B cell (primary cell): ENCODE data around the gene DPRX. TPM values are rescaled to one million over a fixed set of nuclear protein-coding genes. Genes with fewer than 3 reads are reported as not detected.

Source experiments
- ATAC-seq: fragments of 200-7000 bp; cut with Tn5 transposase; one replicate; pipeline ENCODE4 v1.10.0; 2021; ENCODE audit warnings: low read depth, mild to moderate bottlenecking, moderate number of reproducible peaks, moderate library complexity
- CTCF ChIA-PET: fragments of 350-600 bp; sonication (Branson Sonifier 250); formaldehyde crosslinking; loops from one replicate; lab custom pipeline; 2021; ENCODE audit warnings: antibody characterized with exemption, inconsistent platforms; lab: Charles Lee
- POLR2A ChIA-PET: fragments of 350-600 bp; sonication (Branson Sonifier 250); formaldehyde crosslinking; loops from one replicate; lab custom pipeline; 2021; ENCODE audit warnings: antibody characterized with exemption; lab: Charles Lee
- DNase-seq: peaks from one replicate; pipeline ENCODE4 v3.0.0; 2013
- H2AFZ ChIP-seq: 2 replicates; pipeline ENCODE4 v1.6.1; 2012; ENCODE audit warnings: mild to moderate bottlenecking, low read depth, low read length; ENCODE audit not compliant: insufficient read depth, poor library complexity, severe bottlenecking
- H3K27ac ChIP-seq, 2 donors: 1 replicate in 1 of 2; 2 replicates in 1 of 2; pipeline ENCODE4 v1.5.1; 2012 to 2013; ENCODE audit warnings: low read length in 2 of 2, mild to moderate bottlenecking in 2 of 2, moderate library complexity in 1 of 2
- H3K27me3 ChIP-seq, 4 experiments: fragments of 200-600 bp in 1 of 4; sonication (generic) in 1 of 4; replicated peaks in 1 of 4; 1 replicate in 2 of 4; 2 replicates in 2 of 4; pipeline versions ENCODE4 v1.6.1 to v1.7.0; 2013 to 2016; ENCODE audit warnings: low read length in 3 of 4, mild to moderate bottlenecking in 2 of 4, mixed read lengths in 1 of 4, moderate library complexity in 1 of 4; ENCODE audit not compliant: insufficient read depth in 4 of 4, control insufficient read depth in 3 of 4; ENCODE audit errors: control extremely low read depth in 1 of 4
- H3K36me3 ChIP-seq, 2 experiments: replicated peaks in 1 of 2; 1 replicate in 1 of 2; 2 replicates in 1 of 2; pipeline versions ENCODE4 v1.6.1 to v1.7.1; 2013; ENCODE audit warnings: low read length in 1 of 2; ENCODE audit not compliant: insufficient read depth in 2 of 2, control insufficient read depth in 1 of 2; ENCODE audit errors: control extremely low read depth in 1 of 2, extremely low read depth in 1 of 2
- H3K4me1 ChIP-seq, 2 donors: fragments of 200-600 bp in 1 of 2; sonication (generic) in 1 of 2; 1 replicate in 1 of 2; 2 replicates in 1 of 2; pipeline versions ENCODE4 v1.5.1 to v1.6.1; 2013 to 2017; ENCODE audit warnings: low read length in 2 of 2; ENCODE audit not compliant: control insufficient read depth in 2 of 2, insufficient read depth in 2 of 2
- H3K4me2 ChIP-seq: replicated peaks from 2 replicates; pipeline ENCODE3; 2012; ENCODE audit warnings: mild to moderate bottlenecking, low read depth, low read length; ENCODE audit not compliant: poor library complexity, severe bottlenecking
- H3K4me3 ChIP-seq, 5 experiments: fragments of 200-600 bp in 1 of 5; sonication (generic) in 1 of 5; 1 replicate in 3 of 5; 2 replicates in 2 of 5; pipeline versions ENCODE4 v1.5.1 to v1.7.0; 2011 to 2016; ENCODE audit warnings: low read length in 4 of 5, mild to moderate bottlenecking in 4 of 5, low read depth in 2 of 5, control low read depth in 1 of 5, moderate library complexity in 1 of 5; ENCODE audit not compliant: insufficient read depth in 1 of 5; ENCODE audit errors: control extremely low read depth in 1 of 5, extremely low read depth in 1 of 5
- H3K79me2 ChIP-seq: fragments of 200-600 bp; sonication (generic); one replicate; pipeline ENCODE4 v1.6.0; 2016; ENCODE audit warnings: low read length; ENCODE audit not compliant: control insufficient read depth, insufficient read depth
- H3K9ac ChIP-seq: fragments of 200-600 bp; sonication (generic); 2 replicates; pipeline ENCODE4 v1.6.1; 2017; ENCODE audit warnings: mild to moderate bottlenecking, low read length, moderate library complexity
- H3K9me3 ChIP-seq, 3 donors: one replicate each; pipeline versions ENCODE4 v1.6.1 to v1.7.1; 2013; ENCODE audit warnings: low read length in 2 of 3; ENCODE audit not compliant: control insufficient read depth in 2 of 3, insufficient read depth in 1 of 3; ENCODE audit errors: control extremely low read depth in 1 of 3
- H4K20me1 ChIP-seq: 2 replicates; pipeline ENCODE4 v1.6.0; 2012; ENCODE audit warnings: mild to moderate bottlenecking, low read length; ENCODE audit not compliant: insufficient read depth, control insufficient read depth, poor library complexity, severe bottlenecking
- H3K27ac Mint-ChIP-seq: one replicate; pipeline ENCODE4 v1.8.0; 2021; ENCODE audit warnings: mixed read lengths
- H3K27me3 Mint-ChIP-seq: one replicate; pipeline ENCODE4 v1.8.0; 2021; ENCODE audit warnings: mixed read lengths
- H3K4me1 Mint-ChIP-seq: one replicate; pipeline ENCODE4 v1.8.0; 2021; ENCODE audit warnings: mixed read lengths
- H3K4me3 Mint-ChIP-seq: one replicate; pipeline ENCODE4 v1.8.0; 2021; ENCODE audit warnings: mixed read lengths
- H3K9me3 Mint-ChIP-seq: one replicate; pipeline ENCODE4 v1.8.0; 2022; ENCODE audit warnings: mixed read lengths; ENCODE audit not compliant: insufficient read depth
- EZH2 ChIP-seq: IDR thresholded peaks from 2 replicates; pipeline ENCODE4 v1.6.1; 2012; ENCODE audit warnings: borderline replicate concordance, low read depth, mild to moderate bottlenecking, moderate library complexity, low read length; ENCODE audit not compliant: insufficient read depth, poor library complexity, severe bottlenecking
- WGBS: methylation state at CpG from one replicate; pipeline ENCODE4 v1.1.5; 2013; ENCODE audit warnings: missing lambda C conversion rate; ENCODE audit not compliant: insufficient coverage; 5-methylcytosine and 5-hydroxymethylcytosine counted together
- intact Hi-C: fragments of 100-400 bp; cut with micrococcal nuclease; formaldehyde crosslinking; loops from one replicate; pipeline ENCODE4 v1.10.0; 2022
- polyA plus RNA-seq: library from polyadenylated mRNA; depleted of rRNA; stranded (reverse); fragments of >200 nt; gene quantifications from 2 replicates; pipeline ENCODE4 v1.2.3, GENCODE V29; 2012
- total RNA-seq, 2 donors: library from RNA; stranded (reverse); fragments of 120-200 nt in 1 of 2; gene quantifications; 1 replicate in 1 of 2; 2 replicates in 1 of 2; pipeline versions ENCODE4 v1.2.3 to v1.2.4, GENCODE V29; 2013 to 2022
- TF ChIP-seq, protein P1 (sequence below): fragments of 200-600 bp; IDR thresholded peaks from one replicate; pipeline ENCODE4 v1.8.0; 2022; ENCODE audit warnings: antibody characterized with exemption, mild to moderate bottlenecking

The DPRX gene
- total and polyA plus RNA-seq, 2 donors (not counting 1 experiment from before 2014, with no cell fraction given), result not detected

DNA sequence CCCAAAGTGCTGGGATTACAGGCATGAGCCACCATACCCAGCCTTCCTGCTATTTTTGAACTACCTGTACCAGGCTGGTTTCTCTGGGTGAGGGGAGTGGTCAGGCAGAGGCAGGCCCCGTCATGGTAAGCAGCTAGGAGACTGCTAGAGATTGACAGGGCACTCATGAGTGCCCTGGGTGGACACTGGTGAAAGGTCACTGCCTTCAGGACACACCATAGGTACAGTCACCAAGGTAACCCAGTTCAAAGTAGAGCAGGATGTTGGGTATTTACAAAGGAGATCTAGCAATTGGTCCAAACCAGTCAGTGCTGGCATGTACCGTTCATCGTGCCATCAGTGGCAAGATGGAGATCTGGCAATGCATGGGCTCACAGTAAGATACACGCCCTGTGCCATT, 25.5 kb downstream of the DPRX start:
- peaks cover 7% of the 10 kb centered on the region for H3K9me3 Mint-ChIP-seq
- DNase-seq, result no peak
- H3K4me2 ChIP-seq, result no peak overlapping the region

DNA sequence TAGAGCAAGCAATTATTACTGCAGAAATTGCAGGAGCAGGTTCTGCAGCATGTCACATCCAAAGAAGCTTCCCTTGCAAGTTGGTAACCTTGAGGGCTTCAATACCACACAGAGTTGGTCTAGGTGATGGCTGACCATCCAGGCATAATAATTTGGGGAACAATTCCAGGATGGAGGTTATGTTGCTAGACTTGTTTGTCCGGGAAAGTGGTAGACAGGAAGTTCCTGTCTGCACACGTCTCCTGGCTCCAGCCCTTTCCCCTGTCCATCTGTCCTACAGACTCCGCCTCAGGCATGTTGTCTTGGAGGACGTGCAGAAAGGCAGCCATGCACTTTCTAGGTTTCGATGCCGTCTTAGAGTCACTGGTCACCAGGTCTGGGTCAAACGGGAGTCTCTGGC, 26.0 kb downstream of the DPRX start:
- no peak overlapping the region for H3K27ac ChIP-seq
- ATAC-seq (no peak), DNase-seq (no peak)
- H3K4me3 ChIP-seq, result no peak overlapping the region
- H4K20me1 ChIP-seq, result no peaks in the 10 kb centered on the region
- intact Hi-C loops, result no loop called here
- no peak overlapping the region for H3K4me2 ChIP-seq
- CTCF ChIA-PET, result no interaction called here
- 98% methylated on average over 6 of the region's 7 CpGs for WGBS
- H3K36me3 ChIP-seq, result no peaks in the 10 kb centered on the region
- H3K9ac ChIP-seq, result no peak overlapping the region
- H3K27me3 Mint-ChIP-seq, result no peaks in the 10 kb centered on the region
- H3K9me3 Mint-ChIP-seq, result peaks cover 7% of the 10 kb centered on the region
- no peak overlapping the region for H2AFZ ChIP-seq
- no peak overlapping the region for H3K27ac Mint-ChIP-seq
- POLR2A ChIA-PET, result no interaction called here
- H3K79me2 ChIP-seq, result no peaks in the 10 kb centered on the region
- peaks cover 0 to 34% (median 3%) of the 10 kb centered on the region in 3 donors for H3K9me3 ChIP-seq
- H3K4me1 Mint-ChIP-seq, result no peaks in the 10 kb centered on the region
- H3K27me3 ChIP-seq, result no peaks in the 10 kb centered on the region
- no peak overlapping the region for H3K4me3 Mint-ChIP-seq
- TF ChIP-seq, protein P1, sequence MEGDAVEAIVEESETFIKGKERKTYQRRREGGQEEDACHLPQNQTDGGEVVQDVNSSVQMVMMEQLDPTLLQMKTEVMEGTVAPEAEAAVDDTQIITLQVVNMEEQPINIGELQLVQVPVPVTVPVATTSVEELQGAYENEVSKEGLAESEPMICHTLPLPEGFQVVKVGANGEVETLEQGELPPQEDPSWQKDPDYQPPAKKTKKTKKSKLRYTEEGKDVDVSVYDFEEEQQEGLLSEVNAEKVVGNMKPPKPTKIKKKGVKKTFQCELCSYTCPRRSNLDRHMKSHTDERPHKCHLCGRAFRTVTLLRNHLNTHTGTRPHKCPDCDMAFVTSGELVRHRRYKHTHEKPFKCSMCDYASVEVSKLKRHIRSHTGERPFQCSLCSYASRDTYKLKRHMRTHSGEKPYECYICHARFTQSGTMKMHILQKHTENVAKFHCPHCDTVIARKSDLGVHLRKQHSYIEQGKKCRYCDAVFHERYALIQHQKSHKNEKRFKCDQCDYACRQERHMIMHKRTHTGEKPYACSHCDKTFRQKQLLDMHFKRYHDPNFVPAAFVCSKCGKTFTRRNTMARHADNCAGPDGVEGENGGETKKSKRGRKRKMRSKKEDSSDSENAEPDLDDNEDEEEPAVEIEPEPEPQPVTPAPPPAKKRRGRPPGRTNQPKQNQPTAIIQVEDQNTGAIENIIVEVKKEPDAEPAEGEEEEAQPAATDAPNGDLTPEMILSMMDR, result no peak
- TF ChIP-seq EZH2, result no peak
- no peaks in the 10 kb centered on the region for H3K4me1 ChIP-seq

More for the DNA sequence above, 25.5 kb downstream of the DPRX start:
- intact Hi-C loops, result no loop called here
- WGBS, result 98% methylated on average over 4 of the region's 4 CpGs
- Histone ChIP-seq H3K4me3 (no peak overlapping the region), H3K4me1 (no peaks in the 10 kb centered on the region), H3K79me2 (no peaks in the 10 kb centered on the region), H3K27ac (no peak overlapping the region), H3K9me3 (peaks cover 0 to 34% (median 3%) of the 10 kb centered on the region in 3 donors), H4K20me1 (no peaks in the 10 kb centered on the region), H3K36me3 (no peaks in the 10 kb centered on the region), H3K27me3 (no peaks in the 10 kb centered on the region), H2AFZ (no peak overlapping the region), H3K9ac (no peak overlapping the region)
- ATAC-seq, result no peak
- TF ChIP-seq, protein P1, result no peak
- TF ChIP-seq EZH2, result no peak
- ChIA-PET POLR2A (no interaction called here), CTCF (no interaction called here)
- H3K27me3 Mint-ChIP-seq, result no peaks in the 10 kb centered on the region
- H3K4me3 Mint-ChIP-seq, result no peak overlapping the region
- H3K27ac Mint-ChIP-seq, result no peak overlapping the region
- H3K4me1 Mint-ChIP-seq, result no peaks in the 10 kb centered on the region
